HCT116 (cell line): ENCODE results near the gene GLYATL3. TPM values are rescaled to one million over a fixed set of nuclear protein-coding genes. Genes with fewer than 3 reads are reported as not detected.

Source experiments
- ATAC-seq: fragments of 200-7000 bp; cut with Tn5 transposase; 2 replicates; pipeline ENCODE4 v1.9.1; 2020; ENCODE audit warnings: mild to moderate bottlenecking, moderate library complexity
- BruUV-seq: library from RNA; stranded (reverse); fragments of 400-500 nt; replicated peaks from 2 replicates; lab custom pipeline; 2021; lab: Mats Ljungman, UMichigan
- CTCF ChIA-PET: fragments of 300-600 bp; sonication (Branson Sonifier 250); formaldehyde crosslinking; loops from one replicate; lab custom pipeline; 2021; ENCODE audit warnings: antibody characterized with exemption; lab: Charles Lee
- POLR2A ChIA-PET: fragments of 300-600, 350-600 bp; sonication (Branson Sonifier 250); formaldehyde crosslinking; loops from one replicate; lab custom pipeline; 2021; ENCODE audit warnings: antibody characterized with exemption; lab: Charles Lee
- RAD21 ChIA-PET, 2 experiments: fragments of 300-600 bp; sonication (Branson Sonifier 250); formaldehyde crosslinking; loops; one replicate each; lab custom pipeline; 2023; ENCODE audit warnings: low total read pairs in 2 of 2; ENCODE audit not compliant: uncharacterized antibody in 2 of 2, unreplicated experiment in 2 of 2, low non-redundant PET in 1 of 2; lab: Charles Lee
- DNase-seq: peaks from one replicate; pipeline ENCODE4 v3.0.0-alpha.2; 2010; ENCODE audit warnings: low read depth, low spot score
- H2AFZ ChIP-seq: fragments of 200-600 bp; shearing (Covaris generic), sonication (generic); 2 replicates; pipeline ENCODE4 v1.6.1; 2017; ENCODE audit warnings: low read depth, mixed run types, mixed read lengths, antibody characterized with exemption, low read length; ENCODE audit not compliant: poor library complexity, severe bottlenecking
- H3K27ac ChIP-seq: 2 replicates; pipeline ENCODE4 v1.5.1; 2012; ENCODE audit warnings: low read depth, low read length
- H3K27me3 ChIP-seq: fragments of 200-600 bp; sonication (generic); 2 replicates; pipeline ENCODE4 v1.6.1; 2016; ENCODE audit warnings: mixed run types, low read length, mixed read lengths; ENCODE audit not compliant: insufficient read depth
- H3K36me3 ChIP-seq, 2 experiments: fragments of 200-500 bp in 1 of 2; fragments of 200-600 bp in 1 of 2; sonication (Bioruptor generic) in 1 of 2; sonication (generic) in 1 of 2; 2 replicates each; pipeline versions ENCODE4 v1.5.1 to v1.6.1; 2014 to 2016; ENCODE audit warnings: low read length in 2 of 2, inconsistent platforms in 1 of 2, mixed read lengths in 1 of 2, mixed run types in 1 of 2; ENCODE audit not compliant: insufficient read depth in 2 of 2, control insufficient read depth in 1 of 2
- H3K4me1 ChIP-seq, 2 experiments: fragments of 200-600 bp in 1 of 2; sonication (generic) in 1 of 2; 2 replicates each; pipeline versions ENCODE4 v1.5.1 to v1.6.1; 2012 to 2017; ENCODE audit warnings: low read length in 2 of 2, inconsistent platforms in 1 of 2, mild to moderate bottlenecking in 1 of 2, mixed read lengths in 1 of 2, mixed run types in 1 of 2, moderate library complexity in 1 of 2; ENCODE audit not compliant: insufficient read depth in 2 of 2, control insufficient read depth in 1 of 2
- H3K4me2 ChIP-seq: fragments of 200-600 bp; sonication (generic); 2 replicates; pipeline ENCODE4 v1.6.1; 2017; ENCODE audit warnings: mixed run types, low read length, mixed read lengths
- H3K4me3 ChIP-seq, 2 experiments: fragments of 200-600 bp in 1 of 2; sonication (generic) in 1 of 2; replicated peaks in 1 of 2; 2 replicates each; pipeline ENCODE4 v1.5.1; 2011 to 2016; ENCODE audit warnings: low read length in 2 of 2, control low read depth in 1 of 2, low read depth in 1 of 2, mild to moderate bottlenecking in 1 of 2, mixed read lengths in 1 of 2, mixed run types in 1 of 2
- H3K79me2 ChIP-seq: fragments of 200-600 bp; sonication (generic); 2 replicates; pipeline ENCODE4 v1.6.1; 2017; ENCODE audit warnings: mild to moderate bottlenecking, mixed run types, low read length, moderate library complexity, mixed read lengths; ENCODE audit not compliant: insufficient read depth
- H3K9ac ChIP-seq: fragments of 200-600 bp; sonication (generic); 2 replicates; pipeline ENCODE4 v1.6.1; 2016; ENCODE audit warnings: low read length, mixed read lengths
- H3K9me2 ChIP-seq: fragments of 200-600 bp; sonication (generic), shearing (Covaris generic); 2 replicates; pipeline ENCODE4 v1.6.1; 2017; ENCODE audit warnings: mixed run types, mild to moderate bottlenecking, moderate library complexity; ENCODE audit not compliant: insufficient read depth
- H3K9me3 ChIP-seq, 2 experiments: fragments of 200-500 bp in 1 of 2; fragments of 200-600 bp in 1 of 2; sonication (Bioruptor generic) in 1 of 2; sonication (generic) in 1 of 2; 2 replicates each; pipeline ENCODE4 v1.6.1; 2014 to 2017; ENCODE audit warnings: low read length in 2 of 2, mixed read lengths in 2 of 2, inconsistent platforms in 1 of 2, low read depth in 1 of 2, mild to moderate bottlenecking in 1 of 2, mixed run types in 1 of 2, moderate library complexity in 1 of 2; ENCODE audit not compliant: control insufficient read depth in 1 of 2, insufficient read depth in 1 of 2
- H4K20me1 ChIP-seq: fragments of 200-600 bp; sonication (generic), shearing (Covaris generic); 2 replicates; pipeline ENCODE4 v1.6.1; 2017; ENCODE audit warnings: mixed run types, mild to moderate bottlenecking, moderate library complexity; ENCODE audit not compliant: insufficient read depth
- CEBPB ChIP-seq: IDR thresholded peaks from 2 replicates; pipeline ENCODE4 v1.6.1; 2012; ENCODE audit warnings: low read depth
- EZH2phosphoT487 ChIP-seq: fragments of 200-600 bp; IDR thresholded peaks from 2 replicates; pipeline ENCODE4 v1.6.1; 2018; ENCODE audit warnings: antibody characterized with exemption, borderline replicate concordance
- FOSL1 ChIP-seq: IDR thresholded peaks from 2 replicates; pipeline ENCODE4 v1.6.1; 2012; ENCODE audit warnings: low read depth
- POLR2A ChIP-seq: IDR thresholded peaks from 2 replicates; pipeline ENCODE4 v1.7.0; 2011; ENCODE audit warnings: borderline replicate concordance; ENCODE audit not compliant: insufficient read depth, insufficient read length; ENCODE audit errors: extremely low read depth
- REST ChIP-seq: IDR thresholded peaks from 2 replicates; pipeline ENCODE4 v1.6.1; 2012; ENCODE audit warnings: low read depth
- SP1 ChIP-seq: IDR thresholded peaks from 2 replicates; pipeline ENCODE4 v1.6.1; 2012; ENCODE audit warnings: low read depth
- ZFX ChIP-seq: fragments of 450-650 bp; IDR thresholded peaks from 2 replicates; pipeline ENCODE4 v1.6.1; 2017
- intact Hi-C: fragments of 100-400 bp; cut with micrococcal nuclease; formaldehyde crosslinking; loops from 2 replicates; pipeline ENCODE4 v1.10.0; 2022
- total RNA-seq: library from RNA; stranded (reverse); gene quantifications from one replicate; pipeline ENCODE4 v1.2.1, GENCODE V29; 2021; ENCODE audit not compliant: unreplicated experiment
- TF ChIP-seq, protein P1 (sequence below): IDR thresholded peaks from 2 replicates; pipeline ENCODE4 v1.6.1; 2012

GLYATL3 gene
- total RNA-seq, 1 experiment from 2014 or later: not detected

- POLR2A ChIA-PET: no interaction called here
Measured at GRCh38 chr6:49499126-49499525, 597 bp upstream of the GLYATL3 start.

GRCh38 chr6:49504666-49505065 lies 4.9 kb downstream of the GLYATL3 start:
- H3K27ac ChIP-seq: no peak overlapping the region
- no peaks in the 10 kb centered on the region for H3K36me3 ChIP-seq
- H3K79me2 ChIP-seq: no peaks in the 10 kb centered on the region
- ChIA-PET RAD21 (interaction anchor here in 1 of 2 experiments (0.5 kb wide), 1 partner anchor 36 kb away, joined by 3 read pairs; no protein-coding TSS in a partner anchor), CTCF (interaction anchor here (1.1 kb wide), 1 partner anchor 27 kb away, joined by 3 read pairs; no protein-coding TSS in a partner anchor), POLR2A (no interaction called here)
- H3K4me2 ChIP-seq: no peak overlapping the region
- no peak overlapping the region for H3K9ac ChIP-seq
- no peaks in the 10 kb centered on the region for H4K20me1 ChIP-seq
- intact Hi-C loops: loop anchor here (5.0 kb wide), 1 partner anchor 312 kb away; no protein-coding TSS in a partner anchor
- no TSS peak for BruUV-seq
- DNase-seq (no peak), ATAC-seq (no peak)
- H3K9me3 ChIP-seq: no peaks in the 10 kb centered on the region; a peak in 1 of 4 replicates
- no peaks in the 10 kb centered on the region for H3K4me1 ChIP-seq
- no peaks in the 10 kb centered on the region for H3K27me3 ChIP-seq
- H3K4me3 ChIP-seq: no peak overlapping the region
- H3K9me2 ChIP-seq: peaks cover 3% of the 10 kb centered on the region; the same call in 1 of the 2 replicates
- no peak overlapping the region for H2AFZ ChIP-seq
- TF ChIP-seq REST (no peak), ZFX (no peak), FOSL1 (no peak), CEBPB (no peak), POLR2A (no peak), SP1 (no peak)
- TF ChIP-seq, protein P1, sequence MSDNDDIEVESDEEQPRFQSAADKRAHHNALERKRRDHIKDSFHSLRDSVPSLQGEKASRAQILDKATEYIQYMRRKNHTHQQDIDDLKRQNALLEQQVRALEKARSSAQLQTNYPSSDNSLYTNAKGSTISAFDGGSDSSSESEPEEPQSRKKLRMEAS: no peak
- TF ChIP-seq, all 23 proteins: peak for 0

More at GRCh38 chr6:49499126-49499525, 597 bp upstream of the GLYATL3 start:
- no peaks in the 10 kb centered on the region for H3K36me3 ChIP-seq
- no peaks in the 10 kb centered on the region for H3K4me1 ChIP-seq
- no peak for ATAC-seq
- no peaks in the 10 kb centered on the region for H4K20me1 ChIP-seq
- no peak overlapping the region for H3K9ac ChIP-seq
- BruUV-seq: no TSS peak
- no peaks in the 10 kb centered on the region for H3K79me2 ChIP-seq
- H3K9me2 ChIP-seq: no peaks in the 10 kb centered on the region
- H3K9me3 ChIP-seq: no peaks in the 10 kb centered on the region
- no peak for TF ChIP-seq CEBPB
- TF ChIP-seq EZH2phosphoT487: no peak
- TF ChIP-seq, all 23 proteins: peak for 0
- H3K4me3 ChIP-seq: no peak overlapping the region
- H2AFZ ChIP-seq: no peak overlapping the region
- CTCF ChIA-PET: no interaction called here
- H3K27ac ChIP-seq: no peak overlapping the region
- no peak for DNase-seq
- RAD21 ChIA-PET: no interaction called here
- H3K27me3 ChIP-seq: no peaks in the 10 kb centered on the region
- intact Hi-C loops: no loop called here
- no peak overlapping the region for H3K4me2 ChIP-seq
